SH-SY5Y (cell line): Measurements from ENCODE around the gene RAD52.

ENCODE experiments used
- GATA2 ChIP-seq: IDR thresholded peaks from 2 replicates; pipeline ENCODE4 v1.6.1; 2011; ENCODE audit warnings: mild to moderate bottlenecking, low read depth, low read length
- GATA3 ChIP-seq: IDR thresholded peaks from 2 replicates; pipeline ENCODE4 v1.6.1; 2011; ENCODE audit warnings: low read depth, mild to moderate bottlenecking, low read length, moderate library complexity

- no peak for TF ChIP-seq GATA3
- TF ChIP-seq GATA2 = no peak
Observed at GRCh38 chr12:862303-862911, 87.1 kb downstream of the RAD52 start.
